ENCODE data around the gene MTHFD2.

GRCh38 chr2:74188696-74189095 lies 9.7 kb upstream of the MTHFD2 start:
- TF ChIP-seq CTCF (IDR thresholded peaks at IDR 0.05) (no peak), EP300 (IDR thresholded peaks at IDR 0.05) (no peak)

All from tibial nerve (tissue), 4 donors.